Activated CD8-positive, alpha-beta memory T cell treated with anti-CD3 and anti-CD28 coated beads, Interleukin-2, amount 50 U/mL, for 4 hours (primary cell): ENCODE results near the gene ZBTB21.

Source experiments
- DNase-seq: peaks from one replicate; pipeline ENCODE4 v3.0.0-alpha.2; 2020

The ZBTB21 gene

GRCh38 chr21:41948901-41949300 lies 61.3 kb downstream of the ZBTB21 start:
- no peak for DNase-seq

GRCh38 chr21:41948078-41948895 lies 61.9 kb downstream of the ZBTB21 start:
- DNase-seq, result no peak

GRCh38 chr21:41945982-41946381 lies 64.2 kb downstream of the ZBTB21 start:
- DNase-seq, result no peak

GRCh38 chr21:41943851-41944250 lies 66.3 kb downstream of the ZBTB21 start:
- no peak for DNase-seq

- no peak for DNase-seq
Observed at GRCh38 chr21:41942457-41942856, 67.7 kb downstream of the ZBTB21 start.

GRCh38 chr21:41941941-41942340 lies 68.2 kb downstream of the ZBTB21 start:
- no peak for DNase-seq

GRCh38 chr21:41940431-41940830 lies 69.7 kb downstream of the ZBTB21 start:
- no peak for DNase-seq

GRCh38 chr21:41939391-41939790 lies 70.8 kb downstream of the ZBTB21 start:
- no peak for DNase-seq
